ENCODE data around the gene AAGAB. TPM values are rescaled to one million over a fixed set of nuclear protein-coding genes. Genes with fewer than 3 reads are reported as not detected.

The AAGAB gene
- total and polyA plus RNA-seq, 2 donors (not counting 1 experiment from before 2014, with no cell fraction given): 9.4 to 25.0 TPM

DNA sequence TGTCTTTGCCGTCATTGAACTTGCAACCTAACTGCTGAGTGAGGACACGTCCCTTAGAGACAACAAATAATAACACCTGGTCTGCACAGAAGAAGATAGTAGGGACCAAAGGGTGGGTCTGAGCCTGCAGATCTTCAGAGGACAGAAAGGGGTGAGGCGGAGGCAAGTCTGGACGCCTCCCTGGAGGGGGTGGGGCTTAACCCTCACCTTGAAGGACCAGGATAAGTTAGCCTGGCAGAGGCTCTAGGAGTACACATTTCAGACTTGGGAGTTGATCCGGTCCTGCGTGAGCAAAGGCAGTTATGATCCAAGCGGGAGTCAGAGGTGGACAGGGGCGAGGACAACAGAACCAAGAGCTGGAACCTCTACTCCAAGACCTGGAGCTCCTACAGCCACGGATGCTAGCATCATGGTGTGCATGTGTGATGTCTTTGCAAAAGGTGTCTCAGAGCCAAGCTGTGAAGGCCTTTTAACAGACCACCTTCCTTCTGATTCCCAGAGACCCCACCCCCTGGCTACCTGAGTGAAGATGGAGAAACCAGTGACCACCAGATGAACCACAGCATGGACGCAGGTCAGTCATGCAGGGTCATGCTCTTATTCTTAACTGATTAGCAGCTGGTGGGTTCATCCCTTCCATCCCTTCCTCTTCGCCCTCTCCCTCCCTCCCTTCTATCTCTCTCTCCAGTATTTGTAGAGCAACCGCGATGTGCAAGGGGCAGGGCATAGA lies 88.0 kb downstream of the AAGAB start:
- H3K27me3 Mint-ChIP-seq: no peaks in the 10 kb centered on the region
- Histone ChIP-seq H3K27me3 (replicated peaks in 1 of 4; ENCODE audit: control extremely low read depth in 1 of 4, control insufficient read depth in 3 of 4, insufficient read depth in 4 of 4, low read length in 3 of 4) (no peaks in the 10 kb centered on the region), H3K4me2 (replicated peaks; ENCODE audit: low read depth, low read length, poor library complexity, severe bottlenecking) (no peak overlapping the region), H4K20me1 (ENCODE audit: control insufficient read depth, insufficient read depth, low read length, poor library complexity, severe bottlenecking) (peaks cover 97% of the 10 kb centered on the region), H3K4me3 (ENCODE audit: control extremely low read depth in 1 of 5, extremely low read depth in 1 of 5, insufficient read depth in 1 of 5, low read depth in 2 of 5, low read length in 4 of 5) (no peak overlapping the region), H3K27ac (ENCODE audit: low read length in 2 of 2) (no peak overlapping the region), H2AFZ (ENCODE audit: insufficient read depth, low read depth, low read length, poor library complexity, severe bottlenecking) (no peak overlapping the region), H3K79me2 (ENCODE audit: control insufficient read depth, insufficient read depth, low read length) (peaks cover 63% of the 10 kb centered on the region), H3K4me1 (ENCODE audit: control insufficient read depth in 2 of 2, insufficient read depth in 2 of 2, low read length in 2 of 2) (peaks cover 6 to 14% of the 10 kb centered on the region in 2 donors), H3K9ac (ENCODE audit: low read length) (no peak overlapping the region), H3K9me3 (ENCODE audit: control extremely low read depth in 1 of 3, control insufficient read depth in 2 of 3, insufficient read depth in 1 of 3, low read length in 2 of 3) (no peaks in the 10 kb centered on the region), H3K36me3 (replicated peaks in 1 of 2; ENCODE audit: control extremely low read depth in 1 of 2, control insufficient read depth in 1 of 2, extremely low read depth in 1 of 2, insufficient read depth in 2 of 2, low read length in 1 of 2) (peaks cover 13 to 76% of the 10 kb centered on the region in 2 experiments)
- intact Hi-C loops (cut with micrococcal nuclease): no loop called here
- DNase-seq (no peak), ATAC-seq (ENCODE audit: low read depth) (no peak)
- 98% methylated on average over 10 of the region's 13 CpGs for WGBS (ENCODE audit: insufficient coverage)
- CTCF ChIA-PET: interaction anchor here (0.6 kb wide), 1 partner anchor 65 kb away, joined by 3 read pairs; no protein-coding TSS in a partner anchor
- POLR2A ChIA-PET: no interaction called here
- no peak for TF ChIP-seq EZH2 (IDR thresholded peaks at IDR 0.05; ENCODE audit: borderline replicate concordance, insufficient read depth, low read depth, low read length, poor library complexity, severe bottlenecking)
- TF ChIP-seq, protein P1, sequence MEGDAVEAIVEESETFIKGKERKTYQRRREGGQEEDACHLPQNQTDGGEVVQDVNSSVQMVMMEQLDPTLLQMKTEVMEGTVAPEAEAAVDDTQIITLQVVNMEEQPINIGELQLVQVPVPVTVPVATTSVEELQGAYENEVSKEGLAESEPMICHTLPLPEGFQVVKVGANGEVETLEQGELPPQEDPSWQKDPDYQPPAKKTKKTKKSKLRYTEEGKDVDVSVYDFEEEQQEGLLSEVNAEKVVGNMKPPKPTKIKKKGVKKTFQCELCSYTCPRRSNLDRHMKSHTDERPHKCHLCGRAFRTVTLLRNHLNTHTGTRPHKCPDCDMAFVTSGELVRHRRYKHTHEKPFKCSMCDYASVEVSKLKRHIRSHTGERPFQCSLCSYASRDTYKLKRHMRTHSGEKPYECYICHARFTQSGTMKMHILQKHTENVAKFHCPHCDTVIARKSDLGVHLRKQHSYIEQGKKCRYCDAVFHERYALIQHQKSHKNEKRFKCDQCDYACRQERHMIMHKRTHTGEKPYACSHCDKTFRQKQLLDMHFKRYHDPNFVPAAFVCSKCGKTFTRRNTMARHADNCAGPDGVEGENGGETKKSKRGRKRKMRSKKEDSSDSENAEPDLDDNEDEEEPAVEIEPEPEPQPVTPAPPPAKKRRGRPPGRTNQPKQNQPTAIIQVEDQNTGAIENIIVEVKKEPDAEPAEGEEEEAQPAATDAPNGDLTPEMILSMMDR (IDR thresholded peaks at IDR 0.05): no peak
- peaks cover 28% of the 10 kb centered on the region for H3K4me1 Mint-ChIP-seq
- peak overlapping the region; percentile 73 for H3K27ac Mint-ChIP-seq
- no peak overlapping the region for H3K4me3 Mint-ChIP-seq
- H3K9me3 Mint-ChIP-seq (ENCODE audit: insufficient read depth): no peaks in the 10 kb centered on the region

Measured in B cell (primary cell).